ENCODE results near the gene BCAN.

Gene BCAN

DNA sequence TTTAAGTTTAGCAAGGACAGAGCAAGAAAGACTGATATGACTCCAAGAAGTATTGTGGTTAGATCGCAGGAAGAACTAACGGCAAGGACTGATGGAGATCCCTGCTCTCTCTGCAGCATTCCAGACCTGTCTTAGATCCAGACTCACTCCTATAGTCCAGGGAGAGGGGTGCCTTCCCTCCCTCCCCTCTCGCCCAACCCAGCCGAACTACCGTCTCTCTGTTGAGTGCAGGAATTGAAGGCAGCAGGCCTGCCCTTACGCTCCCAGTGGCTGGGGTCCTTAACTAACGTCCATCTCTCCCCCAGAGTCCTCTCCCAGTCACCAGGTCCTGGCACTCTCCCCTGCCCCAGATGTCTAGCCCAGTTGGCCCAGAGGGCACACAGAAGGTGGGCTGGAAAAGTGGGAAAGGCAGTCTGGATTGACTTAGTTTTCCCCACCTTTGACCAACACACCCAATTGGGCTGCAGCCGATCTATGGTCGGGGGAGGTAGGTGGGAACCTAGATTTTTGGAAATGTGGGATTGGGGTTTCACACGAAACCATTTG lies 62.3 kb downstream of the BCAN start:
- no peak for DNase-seq

- DNase-seq, result no peak
These were observed 63.0 kb downstream of the BCAN start for GRCh38 chr1:156704930-156705320.

GRCh38 chr1:156705321-156705917 lies 63.5 kb downstream of the BCAN start, which contains the start of gene CRABP2:
CRABP2 (minus strand) TSS chr1:156705583; CDS start chr1:156705446, 137 bp downstream.
- DNase-seq, result no peak

GRCh38 chr1:156705918-156706656 lies 64.2 kb downstream of the BCAN start:
- peak; percentile 67 for DNase-seq

DNA sequence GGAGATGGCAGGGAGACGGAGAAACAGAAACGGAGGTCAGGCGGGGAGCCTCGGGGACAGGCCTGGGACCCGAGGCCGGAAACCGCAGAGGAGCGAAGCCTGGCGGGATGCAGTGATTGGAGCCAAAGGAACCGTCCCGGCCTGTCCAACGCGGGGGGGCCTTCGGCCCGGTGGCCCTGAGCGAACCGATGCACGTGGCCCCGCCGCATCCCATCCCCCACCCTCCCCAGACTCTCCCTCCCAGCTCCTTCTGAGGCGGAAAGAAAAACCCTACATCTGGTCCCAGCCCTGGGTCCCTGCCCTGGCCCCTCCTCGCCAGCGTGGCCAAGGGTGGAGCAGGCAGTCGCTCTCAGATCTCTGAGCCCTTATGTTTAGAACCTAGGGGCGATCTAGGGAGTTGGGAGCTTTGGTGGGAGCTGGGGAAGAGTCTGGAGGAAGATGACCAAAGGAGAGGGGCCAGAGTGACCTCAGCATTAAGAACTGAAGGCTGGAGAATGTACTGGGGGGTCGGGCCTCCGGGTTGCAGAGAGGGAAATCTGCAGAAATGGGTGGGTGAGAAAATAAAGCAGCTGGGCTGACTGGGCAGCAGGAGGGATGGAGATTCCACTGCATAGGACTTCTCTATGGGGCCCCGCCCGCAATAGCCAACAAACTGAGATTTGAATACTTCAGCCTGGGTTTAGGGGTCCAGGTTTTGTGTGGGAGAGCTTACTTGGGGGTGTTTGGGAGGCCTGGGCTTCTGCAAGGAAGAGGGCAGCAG lies 64.9 kb downstream of the BCAN start:
- no peak for DNase-seq

GRCh38 chr1:156707417-156708217 lies 65.7 kb downstream of the BCAN start:
- DNase-seq, result no peak

- no peak for DNase-seq
These were observed 66.3 kb downstream of the BCAN start for GRCh38 chr1:156708218-156708661.

DNA sequence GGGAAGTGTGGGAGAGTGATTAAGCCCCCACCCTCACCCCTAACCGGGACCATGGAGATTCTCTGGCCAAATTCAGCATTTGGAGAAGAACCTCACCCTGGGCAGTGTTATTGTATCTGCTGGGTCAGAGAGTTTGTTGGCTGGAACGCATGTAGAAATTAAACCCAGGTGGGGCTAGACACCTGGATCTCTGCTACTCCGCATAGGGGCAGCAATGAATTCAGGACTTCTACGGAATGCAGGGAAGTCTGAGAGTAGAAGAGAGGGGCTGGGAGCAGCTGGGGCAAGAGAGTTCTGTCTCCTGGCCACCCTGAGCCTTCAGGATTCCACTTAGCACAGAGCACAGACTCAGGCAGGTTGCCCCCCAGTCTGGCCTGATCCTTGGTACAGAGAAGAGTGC lies 67.1 kb downstream of the BCAN start:
- no peak for DNase-seq
